Epithelial cell of proximal tubule (primary cell): ENCODE measurements around the gene PDGFD. TPM values are rescaled to one million over a fixed set of nuclear protein-coding genes. Genes with fewer than 3 reads are reported as not detected.

Source experiments
- DNase-seq: peaks from one replicate; pipeline ENCODE4 v3.0.0-alpha.2; 2011; ENCODE audit warnings: low read depth
- H3K4me3 ChIP-seq: 2 replicates; pipeline ENCODE4 v1.5.1; 2011; ENCODE audit warnings: low read depth, mild to moderate bottlenecking, low read length
- total RNA-seq: library from RNA; depleted of rRNA; stranded (reverse); fragments of >200 nt; gene quantifications from 2 replicates; pipeline ENCODE4 v1.2.3, GENCODE V29; 2015
- TF ChIP-seq, protein P1 (sequence below): conservative IDR thresholded peaks from 2 replicates; pipeline ENCODE4 v1.5.1; 2012; ENCODE audit warnings: low read depth, mild to moderate bottlenecking, low read length

PDGFD gene
- total RNA-seq, 1 donor from 2014 or later, result 3.4 TPM

DNA sequence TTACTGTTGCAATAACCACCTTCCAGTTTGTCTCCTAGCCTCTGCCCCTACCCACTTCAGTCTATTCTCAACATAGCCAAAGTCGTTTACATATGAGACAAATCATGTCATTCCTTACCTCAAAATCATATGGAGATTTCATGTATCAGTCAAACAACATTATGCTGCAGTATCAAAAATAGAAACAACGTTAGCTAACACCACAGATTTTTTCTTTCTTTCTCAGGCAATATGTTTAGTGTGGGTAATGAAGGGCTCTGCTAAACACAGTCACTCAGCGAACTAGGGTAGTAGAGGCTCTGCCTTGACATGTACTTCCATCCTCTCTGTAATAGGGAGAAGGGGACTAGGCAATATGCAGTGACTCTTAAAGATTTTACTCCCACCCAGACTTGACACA is 268.8 kb downstream of the PDGFD start:
- H3K4me3 ChIP-seq, result no peak overlapping the region
- TF ChIP-seq, protein P1, sequence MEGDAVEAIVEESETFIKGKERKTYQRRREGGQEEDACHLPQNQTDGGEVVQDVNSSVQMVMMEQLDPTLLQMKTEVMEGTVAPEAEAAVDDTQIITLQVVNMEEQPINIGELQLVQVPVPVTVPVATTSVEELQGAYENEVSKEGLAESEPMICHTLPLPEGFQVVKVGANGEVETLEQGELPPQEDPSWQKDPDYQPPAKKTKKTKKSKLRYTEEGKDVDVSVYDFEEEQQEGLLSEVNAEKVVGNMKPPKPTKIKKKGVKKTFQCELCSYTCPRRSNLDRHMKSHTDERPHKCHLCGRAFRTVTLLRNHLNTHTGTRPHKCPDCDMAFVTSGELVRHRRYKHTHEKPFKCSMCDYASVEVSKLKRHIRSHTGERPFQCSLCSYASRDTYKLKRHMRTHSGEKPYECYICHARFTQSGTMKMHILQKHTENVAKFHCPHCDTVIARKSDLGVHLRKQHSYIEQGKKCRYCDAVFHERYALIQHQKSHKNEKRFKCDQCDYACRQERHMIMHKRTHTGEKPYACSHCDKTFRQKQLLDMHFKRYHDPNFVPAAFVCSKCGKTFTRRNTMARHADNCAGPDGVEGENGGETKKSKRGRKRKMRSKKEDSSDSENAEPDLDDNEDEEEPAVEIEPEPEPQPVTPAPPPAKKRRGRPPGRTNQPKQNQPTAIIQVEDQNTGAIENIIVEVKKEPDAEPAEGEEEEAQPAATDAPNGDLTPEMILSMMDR, result no peak
- no peak for DNase-seq

DNA sequence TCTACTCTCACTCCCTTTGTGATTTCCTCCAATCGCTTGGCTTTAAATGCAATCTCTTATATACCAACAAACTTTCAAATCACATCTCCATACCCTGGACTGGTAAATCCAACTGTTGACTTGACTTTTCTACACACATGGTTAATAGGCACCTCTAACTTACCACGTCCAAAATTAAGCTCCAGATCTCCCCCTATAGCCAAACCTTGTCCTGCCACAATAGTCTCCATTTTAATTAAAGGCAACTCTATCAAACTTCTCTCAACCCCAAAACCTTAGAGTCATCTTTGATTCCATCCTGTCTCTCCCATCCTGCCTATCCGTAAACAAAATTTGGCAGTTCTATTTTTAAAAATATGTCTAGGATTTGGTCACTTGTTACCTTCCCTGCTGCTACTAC is 269.3 kb downstream of the PDGFD start:
- TF ChIP-seq, protein P1, result peak; percentile 2
- no peak overlapping the region for H3K4me3 ChIP-seq

DNA sequence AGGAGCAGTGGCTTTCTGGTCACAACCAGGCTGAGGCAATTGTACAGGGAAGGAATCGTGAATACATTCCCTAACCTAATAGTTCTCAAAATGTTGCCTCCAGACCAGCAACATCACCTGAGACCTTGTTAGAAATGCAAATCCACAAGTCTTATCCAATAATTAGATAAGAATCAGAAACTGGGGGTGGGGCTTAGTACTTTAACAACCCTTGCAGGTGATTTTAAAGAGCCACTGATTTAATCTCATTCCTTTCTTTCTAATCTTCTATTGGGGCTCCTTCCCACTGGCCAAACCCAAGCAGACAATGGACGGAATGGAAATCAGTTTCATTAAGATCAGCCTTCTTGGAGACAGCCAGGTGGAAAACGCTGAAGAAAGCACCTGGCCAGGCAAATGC is 269.9 kb downstream of the PDGFD start:
- TF ChIP-seq, protein P1, result no peak
- H3K4me3 ChIP-seq, result no peak overlapping the region
- DNase-seq, result no peak

More for the DNA sequence above, 269.3 kb downstream of the PDGFD start:
- no peak for DNase-seq

DNA sequence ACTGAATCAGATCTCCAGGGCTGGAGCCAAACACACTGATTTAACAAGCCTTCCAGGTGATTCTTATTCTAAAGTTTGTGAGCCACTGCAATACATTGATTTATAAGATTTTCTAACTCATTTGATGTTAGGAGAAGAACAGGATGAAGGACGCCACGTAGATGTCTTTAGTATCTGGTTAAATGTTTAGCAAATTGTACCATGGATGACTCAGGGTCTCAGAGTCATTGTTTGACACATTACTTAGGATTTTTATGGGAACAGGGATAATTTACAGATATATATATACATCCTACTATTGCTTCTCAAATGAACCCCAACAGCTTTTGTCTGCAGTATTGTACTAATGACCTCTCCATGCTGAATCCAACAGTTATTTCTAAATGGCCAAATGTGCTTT is 270.6 kb downstream of the PDGFD start:
- TF ChIP-seq, protein P1, result no peak
- no peak for DNase-seq
- no peak overlapping the region for H3K4me3 ChIP-seq

DNA sequence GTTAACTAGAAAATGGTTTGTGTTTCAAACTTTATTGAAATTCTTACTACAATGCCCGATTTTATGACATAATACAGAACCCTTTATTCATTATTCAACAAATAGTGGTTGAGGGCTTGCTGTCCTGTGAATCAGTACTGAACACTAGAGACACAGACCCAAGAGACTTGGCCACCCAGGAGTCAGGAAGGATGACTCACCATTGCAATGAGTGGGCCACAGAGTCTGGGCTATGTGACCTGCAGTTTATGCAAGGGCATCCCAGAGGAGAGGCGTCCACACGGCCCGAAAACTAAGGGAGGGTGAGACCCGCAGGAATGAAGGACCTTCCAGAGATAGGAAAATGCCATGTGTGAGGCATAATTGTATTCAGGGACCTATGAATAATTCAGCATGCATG is 271.3 kb downstream of the PDGFD start:
- no peak for DNase-seq
- no peak overlapping the region for H3K4me3 ChIP-seq
- TF ChIP-seq, protein P1, result no peak

DNA sequence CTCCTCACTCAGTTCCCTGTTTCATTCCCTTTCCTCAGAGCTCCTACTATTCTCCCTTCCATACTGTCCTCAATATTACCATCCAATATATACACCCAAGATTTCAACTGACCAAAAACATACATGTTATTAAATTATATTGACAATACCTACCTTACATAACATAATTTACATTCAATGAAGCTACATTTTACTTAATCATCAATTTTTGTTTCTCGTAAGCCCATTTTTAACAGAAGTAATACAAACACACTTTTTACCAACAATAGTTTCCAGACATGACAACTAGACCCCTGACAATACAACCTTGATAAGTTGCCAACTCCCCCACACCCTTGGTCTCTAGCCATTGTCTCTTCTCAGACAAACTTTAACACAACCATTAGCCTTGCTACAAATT is 273.3 kb downstream of the PDGFD start:
- TF ChIP-seq, protein P1, result no peak
- no peak for DNase-seq
- H3K4me3 ChIP-seq, result no peak overlapping the region

DNA sequence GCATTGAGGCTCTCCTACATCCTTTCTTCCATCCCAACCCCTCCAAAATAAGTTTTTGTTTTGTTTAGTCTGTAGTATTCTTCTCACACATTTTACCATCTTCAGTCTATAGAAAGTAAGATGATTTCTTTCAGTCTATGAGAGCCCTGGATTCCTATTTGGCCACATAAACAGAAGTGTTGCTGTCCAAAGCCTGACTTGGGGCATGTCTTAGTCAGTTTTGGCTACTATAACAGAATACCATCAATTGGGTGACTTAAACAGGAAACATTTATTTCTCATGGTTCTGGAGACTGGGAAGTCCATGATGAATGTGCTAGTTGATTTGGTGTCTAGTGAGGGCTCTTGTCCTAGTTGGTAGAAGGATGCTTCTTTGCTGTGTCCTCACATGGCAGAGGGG is 274.3 kb downstream of the PDGFD start:
- H3K4me3 ChIP-seq, result no peak overlapping the region
- TF ChIP-seq, protein P1, result no peak

More for the DNA sequence above, 274.3 kb downstream of the PDGFD start:
- DNase-seq, result no peak
